GM18951 (cell line): ENCODE measurements around the gene KCNT1.

Experiments used
- POLR2A ChIP-seq: IDR thresholded peaks from 4 replicates; pipeline ENCODE4 v1.6.1; 2011; ENCODE audit warnings: mild to moderate bottlenecking; ENCODE audit not compliant: insufficient read length, insufficient read depth; ENCODE audit errors: extremely low read depth
- in situ Hi-C: fragments of 300-500 bp; cut with MboI; formaldehyde crosslinking; loops from one replicate; pipeline ENCODE4 v1.12.0; 2022; ENCODE audit warnings: low sequenced_read_pairs, mixed read lengths, inconsistent platforms; ENCODE audit not compliant: unreplicated experiment

KCNT1 gene

DNA sequence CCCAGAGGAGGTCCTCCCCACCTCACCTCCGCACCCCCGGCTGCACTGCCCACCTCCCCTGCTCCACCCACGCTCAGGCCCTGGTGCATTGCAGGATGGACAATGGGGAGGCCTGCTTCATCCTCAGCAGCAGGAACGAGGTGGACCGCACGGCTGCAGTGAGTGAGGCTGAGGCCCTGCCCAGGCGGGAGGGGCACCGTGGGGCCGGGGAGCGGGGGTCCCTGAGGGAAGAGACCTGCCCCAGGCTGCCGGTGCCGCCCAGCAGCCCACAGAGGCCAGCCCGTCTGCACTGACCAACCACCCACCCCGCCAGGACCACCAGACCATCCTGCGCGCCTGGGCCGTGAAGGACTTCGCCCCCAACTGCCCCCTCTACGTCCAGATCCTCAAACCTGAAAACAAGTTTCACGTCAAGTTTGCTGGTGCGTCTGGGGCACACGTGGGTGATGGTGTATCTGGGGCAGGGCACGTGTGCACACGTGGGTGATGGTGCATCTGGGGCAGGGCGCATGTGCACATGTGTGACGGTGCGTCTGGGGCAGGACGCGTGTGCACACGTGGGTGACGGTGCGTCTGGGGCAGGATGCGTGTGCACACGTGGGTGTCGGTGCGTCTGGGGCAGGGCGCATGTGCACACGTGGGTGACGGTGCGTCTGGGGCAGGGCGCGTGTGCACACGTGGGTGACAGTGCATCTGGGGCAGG is 66.7 kb downstream of the KCNT1 start:
- in situ Hi-C loops: no loop called here
- TF ChIP-seq POLR2A: no peak

DNA sequence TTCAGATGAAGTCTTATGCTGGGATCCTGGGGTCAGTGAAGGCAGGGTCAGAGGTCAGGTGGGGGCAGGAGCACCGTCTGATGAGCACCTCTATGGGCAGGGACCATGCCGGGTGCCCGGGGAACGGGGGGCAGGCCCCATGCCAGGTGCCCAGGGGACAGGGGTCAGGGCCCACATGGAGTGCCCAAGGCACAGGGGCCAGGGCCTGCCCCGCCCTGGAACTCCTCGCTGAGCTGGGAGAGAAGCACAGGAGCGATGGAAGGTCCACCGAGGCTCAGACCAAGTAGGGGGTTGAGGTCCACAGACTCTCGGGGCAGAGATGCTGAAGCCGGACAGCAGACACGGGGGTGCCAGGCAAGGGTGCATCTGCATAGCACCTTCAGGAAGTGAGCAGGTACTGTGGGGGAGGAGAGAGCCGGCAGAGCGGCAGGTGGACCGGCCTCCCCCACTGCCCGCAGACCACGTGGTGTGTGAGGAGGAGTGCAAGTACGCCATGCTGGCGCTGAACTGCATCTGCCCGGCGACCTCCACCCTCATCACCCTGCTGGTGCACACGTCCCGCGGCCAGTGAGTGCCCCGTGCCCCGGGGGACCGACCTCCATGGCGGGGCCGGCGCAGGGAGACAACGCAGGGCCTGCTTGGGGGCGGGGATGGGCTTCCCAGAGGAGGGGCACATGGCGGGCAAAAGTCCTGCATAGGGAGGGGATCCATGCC is 67.7 kb downstream of the KCNT1 start:
- in situ Hi-C loops: no loop called here

DNA sequence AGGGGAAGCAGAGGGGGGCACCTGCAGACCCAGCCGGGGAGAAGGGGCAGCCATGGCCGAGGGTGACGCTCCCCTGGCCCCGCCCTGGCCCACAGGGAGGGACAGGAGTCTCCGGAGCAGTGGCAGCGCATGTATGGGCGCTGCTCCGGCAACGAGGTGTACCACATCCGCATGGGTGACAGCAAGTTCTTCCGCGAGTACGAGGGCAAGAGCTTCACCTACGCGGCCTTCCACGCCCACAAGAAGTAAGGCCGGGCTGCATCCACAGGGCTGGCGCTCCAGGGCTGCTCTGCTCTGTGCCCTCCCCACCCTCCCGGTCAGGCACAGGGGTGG is 68.2 kb downstream of the KCNT1 start:
- TF ChIP-seq POLR2A: no peak
- in situ Hi-C loops: no loop called here

More for the DNA sequence above, 67.7 kb downstream of the KCNT1 start:
- TF ChIP-seq POLR2A: no peak

DNA sequence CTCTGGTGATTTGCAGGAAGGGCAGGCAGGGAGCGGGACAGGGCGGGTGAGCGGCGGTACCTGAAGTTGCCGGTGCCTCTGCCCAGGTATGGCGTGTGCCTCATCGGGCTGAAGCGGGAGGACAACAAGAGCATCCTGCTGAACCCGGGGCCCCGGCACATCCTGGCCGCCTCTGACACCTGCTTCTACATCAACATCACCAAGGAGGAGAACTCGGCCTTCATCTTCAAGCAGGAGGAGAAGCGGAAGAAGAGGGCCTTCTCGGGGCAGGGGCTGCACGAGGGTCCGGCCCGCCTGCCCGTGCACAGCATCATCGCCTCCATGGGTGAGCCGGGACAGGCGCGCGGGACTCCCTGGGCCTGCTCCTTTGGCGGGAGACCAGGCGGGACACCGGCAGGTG is 68.8 kb downstream of the KCNT1 start:
- TF ChIP-seq POLR2A: no peak
- in situ Hi-C loops: no loop called here

DNA sequence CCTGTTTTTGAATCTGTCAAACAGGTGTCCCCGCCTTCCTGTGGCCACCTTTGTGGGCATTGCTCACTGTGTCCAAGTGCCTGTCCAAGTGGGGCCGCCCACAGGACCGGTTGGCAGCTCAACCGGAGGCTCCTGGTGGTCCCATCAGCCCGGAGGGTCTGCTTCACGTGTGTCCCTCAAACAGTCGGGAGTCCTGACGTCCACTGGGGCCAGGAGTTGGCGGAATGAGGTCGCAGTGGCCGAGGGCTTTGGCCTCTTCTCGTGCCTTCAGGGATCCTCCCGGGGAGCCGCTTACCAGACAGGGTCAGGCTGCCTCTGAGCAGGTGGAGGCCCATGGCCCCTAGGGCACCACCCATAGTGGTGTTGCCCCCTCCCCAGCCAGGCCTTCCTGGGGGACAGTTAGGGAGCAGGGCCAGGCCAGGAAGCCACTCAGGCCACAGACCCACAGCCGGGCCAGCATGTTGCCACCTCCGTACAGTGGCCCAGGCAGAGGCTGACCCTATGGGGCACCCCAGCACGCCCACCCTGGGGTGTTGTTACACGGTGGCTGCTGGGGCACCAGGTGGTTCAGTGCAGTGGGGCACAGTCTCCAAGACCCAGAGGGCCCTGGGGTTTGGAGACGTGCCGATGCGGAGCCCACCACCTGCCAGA is 69.5 kb downstream of the KCNT1 start:
- TF ChIP-seq POLR2A: no peak
- in situ Hi-C loops: no loop called here

DNA sequence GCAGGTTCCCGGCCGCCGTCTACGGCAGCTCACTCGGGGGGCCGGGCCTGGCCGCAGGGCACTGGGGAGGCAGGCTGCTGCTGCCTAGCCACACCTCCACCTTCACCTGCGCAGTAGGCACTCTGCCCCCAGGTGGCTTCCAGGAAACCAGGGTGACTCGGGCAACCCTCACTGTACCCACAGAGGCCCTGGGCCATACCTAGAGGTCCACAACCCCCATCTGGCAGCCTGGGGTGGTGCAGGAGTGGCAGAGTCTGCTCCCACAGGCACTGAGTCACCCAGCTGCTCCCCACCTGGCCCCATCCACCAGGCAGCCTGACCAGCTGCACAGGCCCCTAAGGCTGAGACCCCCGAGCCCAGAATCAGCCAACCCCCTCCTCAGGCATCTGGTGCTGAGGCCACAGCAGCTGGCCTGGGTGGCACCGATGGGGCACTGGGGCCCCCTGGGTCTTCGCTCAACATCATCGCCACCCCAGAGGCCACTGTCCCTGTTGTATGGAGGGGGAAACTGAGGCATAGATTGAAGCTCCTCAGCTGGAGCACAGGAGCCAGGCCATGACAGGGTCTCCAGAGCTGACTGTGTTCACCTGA is 70.2 kb downstream of the KCNT1 start:
- in situ Hi-C loops: no loop called here
- TF ChIP-seq POLR2A: no peak

DNA sequence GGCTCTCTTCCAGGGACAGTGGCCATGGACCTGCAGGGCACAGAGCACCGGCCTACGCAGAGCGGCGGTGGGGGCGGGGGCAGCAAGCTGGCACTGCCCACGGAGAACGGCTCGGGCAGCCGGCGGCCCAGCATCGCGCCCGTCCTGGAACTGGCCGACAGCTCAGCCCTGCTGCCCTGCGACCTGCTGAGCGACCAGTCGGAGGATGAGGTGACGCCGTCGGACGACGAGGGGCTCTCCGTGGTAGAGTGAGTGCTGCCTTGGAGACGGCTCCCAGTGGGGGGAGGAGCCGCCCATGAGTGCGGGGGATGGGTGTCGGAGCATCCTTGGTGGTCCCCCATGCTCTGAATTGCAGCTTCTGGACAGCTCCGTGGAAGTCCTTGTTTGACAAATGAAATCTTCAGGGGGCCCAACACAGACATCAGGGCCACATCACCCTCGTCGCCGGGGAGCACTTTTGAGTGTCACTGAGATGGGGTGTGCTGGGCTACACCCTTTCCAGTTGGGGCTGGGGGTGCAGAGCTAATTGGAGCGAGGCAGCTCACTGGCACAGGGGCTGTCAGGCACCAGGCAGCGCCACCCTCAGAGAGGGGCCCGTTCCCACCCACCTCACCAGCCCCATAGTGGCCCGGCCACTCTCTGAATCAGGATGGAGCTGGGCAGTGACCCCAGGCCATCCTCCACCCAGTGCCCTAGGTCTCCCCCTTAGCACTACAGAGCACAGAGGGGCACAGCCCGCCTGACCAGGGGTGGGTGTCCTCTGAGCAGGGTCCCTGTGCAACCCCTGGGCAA is 70.9 kb downstream of the KCNT1 start:
- in situ Hi-C loops: no loop called here
- no peak for TF ChIP-seq POLR2A

DNA sequence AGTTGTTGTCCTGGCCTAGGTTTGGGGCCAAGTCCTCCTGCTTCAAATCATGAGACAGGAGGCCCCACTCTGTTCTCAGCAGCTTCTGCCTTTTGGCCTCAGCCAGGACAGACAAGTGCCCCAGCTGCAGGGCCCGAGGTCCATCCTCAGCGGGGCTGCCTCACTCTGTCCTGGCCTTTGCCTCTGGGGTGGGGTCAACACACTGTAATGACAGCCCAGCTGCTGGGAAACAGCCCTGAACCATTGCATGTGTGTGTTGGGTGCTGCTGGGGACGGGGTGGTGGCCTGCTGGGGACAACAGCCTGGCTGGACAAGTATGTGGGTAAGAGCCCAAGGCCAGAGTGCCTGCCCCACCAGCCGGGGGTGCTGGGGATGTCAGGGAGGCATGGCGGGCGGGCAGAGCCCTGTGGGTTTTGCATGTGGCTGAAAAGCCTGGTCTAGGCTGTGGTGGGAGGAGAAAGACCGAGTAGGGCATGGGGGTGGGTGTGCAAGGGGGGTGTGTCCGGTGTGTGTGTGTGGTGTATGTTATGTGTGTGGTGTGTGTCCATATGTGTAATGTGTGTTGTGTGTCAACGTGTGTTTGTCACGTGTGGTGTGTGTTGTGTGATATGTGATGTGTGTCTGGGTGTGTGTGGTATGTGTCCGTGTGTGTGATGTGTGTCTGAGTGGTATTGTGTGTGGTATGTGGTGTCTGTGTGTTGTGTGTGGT is 71.7 kb downstream of the KCNT1 start:
- in situ Hi-C loops: no loop called here
- no peak for TF ChIP-seq POLR2A

DNA sequence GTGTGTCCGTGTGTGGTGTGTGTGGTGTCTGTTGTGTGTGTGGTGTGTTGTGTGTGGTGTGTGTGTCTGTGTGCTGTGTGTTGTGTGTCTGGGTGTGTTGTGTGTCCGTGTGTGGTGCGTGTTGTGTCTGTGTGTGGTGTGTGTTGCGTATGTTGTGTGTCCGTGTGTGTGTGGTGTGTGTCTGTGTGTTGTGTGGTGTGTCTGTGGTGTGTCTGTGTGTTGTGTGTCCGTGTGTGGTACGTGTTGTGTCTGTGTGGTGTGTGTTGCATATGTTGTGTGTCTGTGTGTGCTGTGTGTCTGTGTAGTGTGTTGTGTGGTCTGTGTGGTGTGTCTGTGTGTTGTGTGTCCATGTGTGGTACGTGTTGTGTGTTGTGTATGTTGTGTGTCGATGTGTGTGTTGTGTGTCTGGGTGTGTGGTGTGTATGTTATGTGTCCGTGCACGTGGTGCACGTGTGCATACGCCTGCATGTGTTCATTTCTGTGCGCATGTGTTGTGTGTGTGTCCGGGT is 72.3 kb downstream of the KCNT1 start:
- TF ChIP-seq POLR2A: no peak
- in situ Hi-C loops: no loop called here

DNA sequence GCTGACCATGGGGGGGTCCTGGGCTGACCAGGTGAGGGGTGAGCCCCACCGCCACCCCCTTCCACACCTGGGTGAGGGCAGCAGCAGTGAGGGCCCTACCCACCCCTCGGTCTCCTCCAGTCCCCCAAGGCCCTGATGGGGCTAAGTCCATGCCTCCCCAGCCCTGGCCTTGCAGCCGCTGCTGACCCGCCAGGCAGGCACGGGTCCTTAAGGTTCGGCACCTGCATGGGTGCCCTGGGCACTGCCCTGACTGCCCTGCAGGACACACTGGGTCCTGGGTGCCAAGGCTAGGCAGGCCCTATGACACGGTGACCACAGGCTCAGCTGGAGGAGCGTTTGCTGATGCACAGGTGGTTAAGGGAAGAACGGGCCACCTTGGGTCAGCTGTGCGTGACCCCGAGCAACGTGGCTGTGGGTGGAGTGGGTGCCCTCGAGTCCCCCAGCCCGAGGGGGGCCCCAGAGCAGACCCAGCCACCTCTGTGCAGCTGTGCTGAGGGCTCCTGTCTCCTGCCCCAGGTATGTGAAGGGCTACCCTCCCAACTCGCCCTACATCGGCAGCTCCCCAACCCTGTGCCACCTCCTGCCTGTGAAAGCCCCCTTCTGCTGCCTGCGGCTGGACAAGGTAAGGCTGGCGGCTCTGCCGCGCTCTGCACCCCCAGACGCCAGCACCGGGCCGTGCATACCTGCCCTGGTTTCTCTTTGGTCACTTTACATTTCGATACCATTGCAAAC is 73.0 kb downstream of the KCNT1 start:
- in situ Hi-C loops: no loop called here
- no peak for TF ChIP-seq POLR2A

DNA sequence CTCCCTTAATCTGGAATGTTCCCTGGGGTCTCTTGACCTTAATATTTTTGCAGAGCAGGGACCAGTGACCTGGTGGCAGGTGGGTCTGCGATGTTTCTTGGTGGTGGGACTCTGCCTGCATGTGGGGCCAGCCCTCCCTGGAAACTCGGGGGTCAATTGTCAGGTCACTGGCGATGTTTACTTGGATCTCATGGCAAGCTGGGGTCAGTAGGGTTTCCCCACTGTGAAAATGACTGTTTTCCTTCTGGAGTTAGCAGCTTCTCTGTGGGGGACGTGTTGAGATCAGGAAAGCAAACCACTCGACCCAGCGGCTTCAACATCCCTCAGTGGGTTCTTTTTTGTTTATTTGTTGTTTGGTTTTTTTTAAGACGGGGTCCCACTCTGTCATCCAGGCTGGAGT is 73.9 kb downstream of the KCNT1 start:
- no peak for TF ChIP-seq POLR2A
- in situ Hi-C loops: no loop called here
